ENCODE measurements around the gene ZNF519.

DNA sequence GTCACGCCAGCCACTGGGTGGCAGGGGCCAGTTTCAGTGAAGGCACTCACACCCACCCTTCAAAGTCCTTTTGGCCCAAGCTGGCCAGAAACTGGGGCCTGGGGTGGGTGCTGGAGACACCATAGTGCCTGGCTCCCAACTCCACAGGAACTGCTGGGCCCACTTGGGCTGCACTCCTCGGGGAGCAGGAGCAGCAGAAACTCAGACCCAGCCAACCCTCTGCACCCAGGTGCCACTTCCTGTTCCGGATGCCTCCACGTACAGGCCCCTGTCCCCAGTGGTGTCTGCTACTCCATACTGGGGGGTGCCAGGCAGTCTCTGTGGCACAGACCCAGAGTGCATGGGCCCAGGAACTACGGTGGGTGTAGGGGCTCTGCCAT is 42.5 kb upstream of the ZNF519 start:
- no peak for TF ChIP-seq GATA2 (IDR thresholded peaks at IDR 0.05; ENCODE audit: low read depth, low read length)
- TF ChIP-seq GATA3 (IDR thresholded peaks at IDR 0.05; ENCODE audit: low read depth, low read length), result no peak

All from SH-SY5Y (cell line).